DOHH2 (cell line): ENCODE data around the gene FGFR3.

Experiments used
- H3F3A ChIP-seq: fragments of 200-600 bp; sonication (generic), shearing (Covaris generic); 2 replicates; pipeline ENCODE4 v1.6.0; 2016; ENCODE audit warnings: antibody characterized with exemption, mild to moderate bottlenecking; ENCODE audit not compliant: control insufficient read depth, insufficient read depth
- H3K27ac ChIP-seq: fragments of 200-600 bp; sonication (generic); 2 replicates; pipeline ENCODE4 v1.5.1; 2014; ENCODE audit warnings: low read depth, mild to moderate bottlenecking, low read length, moderate library complexity
- H3K27me3 ChIP-seq: fragments of 200-600 bp; sonication (generic); 2 replicates; pipeline ENCODE4 v1.6.1; 2014; ENCODE audit warnings: mild to moderate bottlenecking, low read length, mixed read lengths; ENCODE audit not compliant: control insufficient read depth
- H3K36me3 ChIP-seq: fragments of 200-600 bp; sonication (generic); 2 replicates; pipeline ENCODE4 v1.6.1; 2014; ENCODE audit warnings: mild to moderate bottlenecking, low read length, moderate library complexity, mixed read lengths; ENCODE audit not compliant: control insufficient read depth
- H3K4me1 ChIP-seq: fragments of 200-600 bp; sonication (generic); 2 replicates; pipeline ENCODE4 v1.6.1; 2014; ENCODE audit warnings: mild to moderate bottlenecking, low read length, mixed read lengths; ENCODE audit not compliant: control insufficient read depth
- H3K4me2 ChIP-seq: fragments of 200-600 bp; sonication (generic); 2 replicates; pipeline ENCODE4 v1.6.0; 2014; ENCODE audit warnings: mild to moderate bottlenecking, low read length, moderate library complexity
- H3K4me3 ChIP-seq: fragments of 200-600 bp; sonication (generic); 2 replicates; pipeline ENCODE4 v1.5.1; 2014; ENCODE audit warnings: mild to moderate bottlenecking, low read length, mixed read lengths
- H3K79me2 ChIP-seq: fragments of 200-600 bp; sonication (generic); 2 replicates; pipeline ENCODE4 v1.6.1; 2014; ENCODE audit warnings: mild to moderate bottlenecking, low read length, mixed read lengths; ENCODE audit not compliant: control insufficient read depth
- H3K9me2 ChIP-seq: fragments of 200-600 bp; sonication (generic); replicated peaks from 2 replicates; pipeline ENCODE4 v1.6.1; 2014; ENCODE audit warnings: mild to moderate bottlenecking, low read length, mixed read lengths; ENCODE audit not compliant: control insufficient read depth
- H3K9me3 ChIP-seq: fragments of 200-600 bp; sonication (generic); 2 replicates; pipeline ENCODE4 v1.6.1; 2014; ENCODE audit warnings: antibody characterized with exemption, low read length, mixed read lengths; ENCODE audit not compliant: control insufficient read depth, insufficient read depth
- H4K20me1 ChIP-seq: fragments of 200-600 bp; sonication (generic); 2 replicates; pipeline ENCODE4 v1.6.0; 2014; ENCODE audit warnings: low read depth, mild to moderate bottlenecking, antibody characterized with exemption, low read length, moderate library complexity; ENCODE audit not compliant: control insufficient read depth, insufficient read depth
- EZH2phosphoT487 ChIP-seq: fragments of 200-600 bp; sonication (generic); IDR thresholded peaks from 2 replicates; pipeline ENCODE4 v1.6.1; 2017; ENCODE audit warnings: borderline replicate concordance, mild to moderate bottlenecking, antibody characterized with exemption, low read length, moderate library complexity, mixed read lengths
- TF ChIP-seq, protein P1 (sequence below): fragments of 200-600 bp; sonication (generic); IDR thresholded peaks from one replicate; pipeline ENCODE4 v1.5.1; 2014; ENCODE audit warnings: antibody characterized with exemption, mild to moderate bottlenecking, low read depth, low read length; ENCODE audit not compliant: poor library complexity, severe bottlenecking

FGFR3 gene

GRCh38 chr4:1813231-1813630, 20.1 kb downstream of the FGFR3 start:
- no peaks in the 10 kb centered on the region for H3K9me3 ChIP-seq
- no peaks in the 10 kb centered on the region for H3K4me1 ChIP-seq
- no peaks in the 10 kb centered on the region for H3K9me2 ChIP-seq
- no peaks in the 10 kb centered on the region for H3K27me3 ChIP-seq
- no peaks in the 10 kb centered on the region for H3K79me2 ChIP-seq
- TF ChIP-seq, protein P1, sequence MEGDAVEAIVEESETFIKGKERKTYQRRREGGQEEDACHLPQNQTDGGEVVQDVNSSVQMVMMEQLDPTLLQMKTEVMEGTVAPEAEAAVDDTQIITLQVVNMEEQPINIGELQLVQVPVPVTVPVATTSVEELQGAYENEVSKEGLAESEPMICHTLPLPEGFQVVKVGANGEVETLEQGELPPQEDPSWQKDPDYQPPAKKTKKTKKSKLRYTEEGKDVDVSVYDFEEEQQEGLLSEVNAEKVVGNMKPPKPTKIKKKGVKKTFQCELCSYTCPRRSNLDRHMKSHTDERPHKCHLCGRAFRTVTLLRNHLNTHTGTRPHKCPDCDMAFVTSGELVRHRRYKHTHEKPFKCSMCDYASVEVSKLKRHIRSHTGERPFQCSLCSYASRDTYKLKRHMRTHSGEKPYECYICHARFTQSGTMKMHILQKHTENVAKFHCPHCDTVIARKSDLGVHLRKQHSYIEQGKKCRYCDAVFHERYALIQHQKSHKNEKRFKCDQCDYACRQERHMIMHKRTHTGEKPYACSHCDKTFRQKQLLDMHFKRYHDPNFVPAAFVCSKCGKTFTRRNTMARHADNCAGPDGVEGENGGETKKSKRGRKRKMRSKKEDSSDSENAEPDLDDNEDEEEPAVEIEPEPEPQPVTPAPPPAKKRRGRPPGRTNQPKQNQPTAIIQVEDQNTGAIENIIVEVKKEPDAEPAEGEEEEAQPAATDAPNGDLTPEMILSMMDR: no peak
- TF ChIP-seq EZH2phosphoT487: no peak
- 0 out of 2 replicates have a peak, but pooled peaks cover 4% of the 10 kb centered on the region for H4K20me1 ChIP-seq
- H3K4me3 ChIP-seq: no peak overlapping the region
- no peak overlapping the region for H3K27ac ChIP-seq
- H3K4me2 ChIP-seq: no peak overlapping the region
- H3K36me3 ChIP-seq: peaks cover 54% of the 10 kb centered on the region
- H3F3A ChIP-seq: no peaks in the 10 kb centered on the region; the same call in 1 of the 2 replicates

- Histone ChIP-seq H3K36me3 (peaks cover 59% of the 10 kb centered on the region), H3F3A (no peaks in the 10 kb centered on the region)
Measured at GRCh38 chr4:1813915-1814314, 20.8 kb downstream of the FGFR3 start.

GRCh38 chr4:1814453-1814852, 21.4 kb downstream of the FGFR3 start:
- Histone ChIP-seq H3K9me2 (no peaks in the 10 kb centered on the region), H3K9me3 (no peaks in the 10 kb centered on the region), H3K27ac (no peak overlapping the region), H3K4me1 (no peaks in the 10 kb centered on the region), H3K4me3 (no peak overlapping the region), H3K4me2 (no peak overlapping the region), H3K36me3 (peaks cover 64% of the 10 kb centered on the region), H3F3A (no peaks in the 10 kb centered on the region), H3K27me3 (no peaks in the 10 kb centered on the region), H3K79me2 (no peaks in the 10 kb centered on the region), H4K20me1 (no peaks in the 10 kb centered on the region)
- TF ChIP-seq, protein P1: no peak
- no peak for TF ChIP-seq EZH2phosphoT487

More at GRCh38 chr4:1813915-1814314, 20.8 kb downstream of the FGFR3 start:
- Histone ChIP-seq H3K9me2 (no peaks in the 10 kb centered on the region), H3K79me2 (no peaks in the 10 kb centered on the region), H4K20me1 (0 out of 2 replicates have a peak, but pooled peaks cover 4% of the 10 kb centered on the region), H3K27me3 (no peaks in the 10 kb centered on the region), H3K9me3 (no peaks in the 10 kb centered on the region), H3K27ac (no peak overlapping the region), H3K4me1 (no peaks in the 10 kb centered on the region), H3K4me2 (no peak overlapping the region), H3K4me3 (no peak overlapping the region)
- TF ChIP-seq, protein P1: peak; percentile 16
- no peak for TF ChIP-seq EZH2phosphoT487
